Osteocyte (in vitro differentiated cells): ENCODE data around the gene PLCD3. TPM values are rescaled to one million over a fixed set of nuclear protein-coding genes. Genes with fewer than 3 reads are reported as not detected.

Experiments used
- DNase-seq: peaks from one replicate; pipeline ENCODE4 v3.0.0; 2021; ENCODE audit warnings: mixed read lengths; ENCODE audit not compliant: unreplicated experiment; ENCODE audit errors: extremely low spot score
- H3K27ac Mint-ChIP-seq: one replicate; pipeline ENCODE4 v1.8.0; 2021; ENCODE audit warnings: mild to moderate bottlenecking, mixed read lengths; ENCODE audit not compliant: unreplicated experiment
- H3K27me3 Mint-ChIP-seq: one replicate; pipeline ENCODE4 v1.8.0; 2021; ENCODE audit warnings: mixed read lengths; ENCODE audit not compliant: unreplicated experiment
- H3K36me3 Mint-ChIP-seq: one replicate; pipeline ENCODE4 v1.8.0; 2021; ENCODE audit warnings: mixed read lengths; ENCODE audit not compliant: unreplicated experiment
- H3K4me1 Mint-ChIP-seq: one replicate; pipeline ENCODE4 v1.8.0; 2021; ENCODE audit warnings: mixed read lengths; ENCODE audit not compliant: unreplicated experiment
- H3K4me3 Mint-ChIP-seq: one replicate; pipeline ENCODE4 v1.8.0; 2021; ENCODE audit warnings: mild to moderate bottlenecking, moderate library complexity, mixed read lengths; ENCODE audit not compliant: unreplicated experiment
- H3K9me3 Mint-ChIP-seq: one replicate; pipeline ENCODE4 v1.8.0; 2021; ENCODE audit warnings: mixed read lengths; ENCODE audit not compliant: unreplicated experiment
- total RNA-seq: library from RNA; stranded (reverse); gene quantifications from 2 replicates; pipeline ENCODE4 v1.2.1, GENCODE V29; 2021
- TF ChIP-seq, protein P1 (sequence below): fragments of 200-600 bp; sonication (generic); IDR thresholded peaks from 2 replicates; pipeline ENCODE4 v1.5.0; 2021; ENCODE audit warnings: antibody characterized with exemption, mild to moderate bottlenecking, moderate library complexity

PLCD3 gene
- total RNA-seq, 1 donor from 2014 or later, result 111 TPM

DNA sequence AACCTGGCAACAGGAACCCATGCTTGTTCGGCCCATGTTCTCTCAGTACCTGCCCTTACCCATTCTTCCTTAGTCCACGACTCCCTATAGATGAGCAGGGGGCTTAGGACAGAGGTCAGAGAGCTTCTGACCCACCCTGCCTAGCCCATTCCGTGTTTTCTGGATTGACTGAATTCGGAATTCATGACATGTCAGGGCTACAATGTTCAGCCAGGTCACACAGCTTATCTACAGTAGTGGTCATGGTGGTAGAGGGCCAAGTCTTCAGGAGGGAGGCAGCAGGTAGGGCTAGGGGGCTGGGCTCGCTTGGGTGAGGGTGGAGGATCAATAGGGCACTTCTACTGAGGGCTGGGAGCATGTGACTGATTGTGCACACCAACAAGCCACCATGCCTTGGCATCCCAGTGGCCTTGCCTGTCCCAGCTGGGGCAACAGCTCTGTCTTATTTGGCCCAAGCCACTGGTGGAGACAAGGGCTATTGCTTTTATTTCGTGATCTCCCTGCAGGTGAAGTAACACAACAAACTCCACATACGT, 32.5 kb upstream of the PLCD3 start:
- peaks cover 20% of the 10 kb centered on the region for H3K4me1 Mint-ChIP-seq
- no peaks in the 10 kb centered on the region for H3K9me3 Mint-ChIP-seq
- H3K27ac Mint-ChIP-seq, result no peak overlapping the region
- no peak overlapping the region for H3K4me3 Mint-ChIP-seq
- H3K36me3 Mint-ChIP-seq, result peaks cover 2% of the 10 kb centered on the region
- TF ChIP-seq, protein P1, sequence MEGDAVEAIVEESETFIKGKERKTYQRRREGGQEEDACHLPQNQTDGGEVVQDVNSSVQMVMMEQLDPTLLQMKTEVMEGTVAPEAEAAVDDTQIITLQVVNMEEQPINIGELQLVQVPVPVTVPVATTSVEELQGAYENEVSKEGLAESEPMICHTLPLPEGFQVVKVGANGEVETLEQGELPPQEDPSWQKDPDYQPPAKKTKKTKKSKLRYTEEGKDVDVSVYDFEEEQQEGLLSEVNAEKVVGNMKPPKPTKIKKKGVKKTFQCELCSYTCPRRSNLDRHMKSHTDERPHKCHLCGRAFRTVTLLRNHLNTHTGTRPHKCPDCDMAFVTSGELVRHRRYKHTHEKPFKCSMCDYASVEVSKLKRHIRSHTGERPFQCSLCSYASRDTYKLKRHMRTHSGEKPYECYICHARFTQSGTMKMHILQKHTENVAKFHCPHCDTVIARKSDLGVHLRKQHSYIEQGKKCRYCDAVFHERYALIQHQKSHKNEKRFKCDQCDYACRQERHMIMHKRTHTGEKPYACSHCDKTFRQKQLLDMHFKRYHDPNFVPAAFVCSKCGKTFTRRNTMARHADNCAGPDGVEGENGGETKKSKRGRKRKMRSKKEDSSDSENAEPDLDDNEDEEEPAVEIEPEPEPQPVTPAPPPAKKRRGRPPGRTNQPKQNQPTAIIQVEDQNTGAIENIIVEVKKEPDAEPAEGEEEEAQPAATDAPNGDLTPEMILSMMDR, result no peak
- no peaks in the 10 kb centered on the region for H3K27me3 Mint-ChIP-seq
- DNase-seq, result no peak

GRCh38 chr17:45162025-45162687, 29.8 kb upstream of the PLCD3 start:
- DNase-seq, result no peak
- Mint-ChIP-seq H3K27ac (peak overlapping the region; percentile 99), H3K9me3 (no peaks in the 10 kb centered on the region)

DNA sequence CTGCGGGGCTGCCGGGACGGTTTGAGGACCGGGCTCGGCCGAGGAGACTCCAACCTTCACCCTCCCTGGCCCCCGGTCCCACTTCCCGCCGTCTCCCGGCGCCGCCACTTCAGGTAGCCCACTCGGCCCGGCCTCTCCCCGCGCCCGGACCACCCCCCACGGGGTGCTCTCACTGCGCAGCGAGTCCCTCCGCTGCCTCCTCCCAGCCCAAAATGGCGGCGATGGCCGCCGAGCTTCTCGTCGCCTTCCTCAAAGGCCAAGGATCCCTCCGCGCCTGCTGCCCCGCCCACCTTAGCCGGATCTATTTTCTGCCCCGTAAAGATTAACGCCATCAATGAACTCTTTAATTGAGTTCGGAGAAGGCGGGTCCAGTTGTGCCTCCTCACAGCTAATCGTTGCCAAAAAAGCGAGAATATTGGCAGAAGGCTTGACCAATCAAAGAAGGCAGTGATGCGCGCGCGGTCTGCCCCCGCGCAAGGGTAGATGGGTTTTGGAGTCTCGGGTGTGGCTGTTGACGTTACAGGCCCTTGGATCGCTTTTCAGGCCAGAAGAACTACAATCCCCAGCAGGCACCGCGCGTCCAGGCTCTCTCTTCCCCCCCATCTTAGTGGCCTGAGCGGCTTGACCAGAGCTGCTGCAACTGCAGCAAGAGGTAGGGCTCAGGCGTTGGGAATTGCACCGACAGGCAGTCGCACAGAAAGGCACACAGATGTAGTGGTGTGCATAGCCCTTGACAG, 29.1 kb upstream of the PLCD3 start, which contains the start of gene HEXIM2:
Gene HEXIM2, plus strand, starts transcription at position 588 of the 737 bp plus-strand sequence. CDS start 919 bp downstream, outside the sequence.
- no peaks in the 10 kb centered on the region for H3K9me3 Mint-ChIP-seq
- TF ChIP-seq, protein P1, result no peak
- H3K27me3 Mint-ChIP-seq, result no peaks in the 10 kb centered on the region

More at GRCh38 chr17:45162025-45162687, 29.8 kb upstream of the PLCD3 start:
- TF ChIP-seq, protein P1, result no peak
- Mint-ChIP-seq H3K36me3 (peaks cover 3% of the 10 kb centered on the region), H3K27me3 (no peaks in the 10 kb centered on the region), H3K4me1 (peaks cover 38% of the 10 kb centered on the region), H3K4me3 (peak overlapping the region; percentile 99)

DNA sequence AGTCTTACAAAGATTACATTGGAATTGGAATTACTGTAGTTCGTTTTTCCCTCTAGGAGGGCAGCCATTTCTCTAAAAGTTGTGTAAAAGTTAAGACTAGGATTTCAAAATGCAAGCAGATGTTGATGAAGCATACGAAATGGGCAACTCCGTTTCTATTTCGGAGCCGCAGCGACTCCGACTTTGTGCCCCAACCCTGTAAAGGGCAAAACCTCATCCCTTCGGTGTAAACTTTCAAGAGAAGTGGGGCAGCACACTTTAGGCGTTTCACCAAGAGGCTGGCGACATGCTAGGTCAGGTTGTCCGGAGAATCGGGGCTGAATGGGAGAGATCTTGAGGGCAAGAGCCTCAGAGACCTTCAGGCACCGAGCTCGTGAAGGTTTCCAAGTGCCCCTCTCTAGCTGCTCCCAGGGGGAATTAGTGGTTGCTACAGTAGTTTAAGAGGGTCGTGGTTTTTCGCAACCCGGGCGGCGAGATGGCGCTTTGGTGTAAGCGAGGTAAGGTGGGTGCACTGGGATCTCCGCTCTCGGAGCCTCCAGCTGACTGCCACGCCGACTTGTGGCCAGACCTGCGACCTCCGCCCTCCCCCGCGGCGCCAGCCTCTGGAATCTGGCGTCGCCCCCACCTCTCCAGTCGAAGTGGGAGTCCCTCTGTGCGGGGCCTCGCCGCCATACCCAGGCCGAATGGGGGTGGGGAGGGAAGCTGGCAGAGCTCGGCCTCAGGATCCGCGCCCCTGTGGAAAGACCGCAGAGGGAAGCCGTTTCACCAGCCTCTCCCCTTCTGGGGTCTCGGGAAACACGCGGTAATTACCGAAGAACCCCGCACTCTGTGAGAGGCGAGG, 28.4 kb upstream of the PLCD3 start:
- TF ChIP-seq, protein P1, result peak; percentile 23
- Mint-ChIP-seq H3K27me3 (no peaks in the 10 kb centered on the region), H3K4me1 (peaks cover 41% of the 10 kb centered on the region), H3K27ac (peak overlapping the region; percentile 99), H3K36me3 (peaks cover 3% of the 10 kb centered on the region), H3K4me3 (peak overlapping the region; percentile 99), H3K9me3 (no peaks in the 10 kb centered on the region)
- no peak for DNase-seq

More for the DNA sequence above, 29.1 kb upstream of the PLCD3 start, which contains the start of gene HEXIM2:
- DNase-seq, result peak; percentile 99
- Mint-ChIP-seq H3K36me3 (peaks cover 3% of the 10 kb centered on the region), H3K4me3 (peak within 1 kb of the TSS; percentile 99), H3K27ac (peak within 1 kb of the TSS; percentile 99), H3K4me1 (peaks cover 38% of the 10 kb centered on the region)
